Measurements from ENCODE around the gene AMBP.

The AMBP gene

GRCh38 chr9:114071197-114071795, 6.8 kb downstream of the AMBP start:
- DNase-seq: no peak
- no peaks in the 10 kb centered on the region for H3F3A ChIP-seq (ENCODE audit: insufficient read depth, low read length)
- no peaks in the 10 kb centered on the region for H3K9me3 ChIP-seq (replicated peaks; ENCODE audit: insufficient read depth, low read length)
- no peak overlapping the region for H2AFZ ChIP-seq (ENCODE audit: low read length)
- no peaks in the 10 kb centered on the region for H3K27me3 ChIP-seq (replicated peaks; ENCODE audit: insufficient read depth, low read length)
- no peaks in the 10 kb centered on the region for H3K79me2 ChIP-seq (ENCODE audit: low read length)
- no peaks in the 10 kb centered on the region for H3K9me2 ChIP-seq (replicated peaks; ENCODE audit: insufficient read depth, low read length)
- no peak overlapping the region for H3K4me2 ChIP-seq (ENCODE audit: low read depth, low read length)
- no peaks in the 10 kb centered on the region for H3K4me1 ChIP-seq (ENCODE audit: low read length)
- H3K4me3 ChIP-seq (ENCODE audit: low read length): no peak overlapping the region
- H3K9ac ChIP-seq (ENCODE audit: low read length): no peak overlapping the region
- no peaks in the 10 kb centered on the region for H4K20me1 ChIP-seq (ENCODE audit: insufficient read depth, low read length)
- H3K36me3 ChIP-seq (replicated peaks; ENCODE audit: insufficient read depth, low read length): no peaks in the 10 kb centered on the region
- TF ChIP-seq EZH2 (optimal IDR thresholded peaks at IDR 0.05; ENCODE audit: low read depth, low read length) (no peak), CTCF (IDR thresholded peaks at IDR 0.05; ENCODE audit: low read length) (no peak), EZH2phosphoT487 (IDR thresholded peaks at IDR 0.05; ENCODE audit: low read length) (no peak)
- no peak overlapping the region for H3K27ac ChIP-seq (ENCODE audit: low read length)

GRCh38 chr9:114070188-114071103, 7.7 kb downstream of the AMBP start:
- Histone ChIP-seq H2AFZ (ENCODE audit: low read length) (no peak overlapping the region), H3K9me3 (replicated peaks; ENCODE audit: insufficient read depth, low read length) (no peaks in the 10 kb centered on the region), H3F3A (ENCODE audit: insufficient read depth, low read length) (no peaks in the 10 kb centered on the region), H3K27ac (ENCODE audit: low read length) (no peak overlapping the region), H4K20me1 (ENCODE audit: insufficient read depth, low read length) (no peaks in the 10 kb centered on the region), H3K9me2 (replicated peaks; ENCODE audit: insufficient read depth, low read length) (no peaks in the 10 kb centered on the region), H3K9ac (ENCODE audit: low read length) (no peak overlapping the region), H3K4me2 (ENCODE audit: low read depth, low read length) (no peak overlapping the region), H3K4me1 (ENCODE audit: low read length) (no peaks in the 10 kb centered on the region), H3K27me3 (replicated peaks; ENCODE audit: insufficient read depth, low read length) (no peaks in the 10 kb centered on the region), H3K36me3 (replicated peaks; ENCODE audit: insufficient read depth, low read length) (no peaks in the 10 kb centered on the region), H3K79me2 (ENCODE audit: low read length) (no peaks in the 10 kb centered on the region), H3K4me3 (ENCODE audit: low read length) (no peak overlapping the region)
- DNase-seq: no peak
- TF ChIP-seq CTCF (IDR thresholded peaks at IDR 0.05; ENCODE audit: low read length) (no peak), EZH2phosphoT487 (IDR thresholded peaks at IDR 0.05; ENCODE audit: low read length) (no peak), EZH2 (optimal IDR thresholded peaks at IDR 0.05; ENCODE audit: low read depth, low read length) (no peak)

GRCh38 chr9:114069476-114070187, 8.5 kb downstream of the AMBP start:
- H4K20me1 ChIP-seq (ENCODE audit: insufficient read depth, low read length): no peaks in the 10 kb centered on the region
- no peaks in the 10 kb centered on the region for H3K27me3 ChIP-seq (replicated peaks; ENCODE audit: insufficient read depth, low read length)
- H3K9me2 ChIP-seq (replicated peaks; ENCODE audit: insufficient read depth, low read length): no peaks in the 10 kb centered on the region
- H3K79me2 ChIP-seq (ENCODE audit: low read length): no peaks in the 10 kb centered on the region
- H3F3A ChIP-seq (ENCODE audit: insufficient read depth, low read length): no peaks in the 10 kb centered on the region
- DNase-seq: no peak
- H3K4me3 ChIP-seq (ENCODE audit: low read length): no peak overlapping the region
- no peaks in the 10 kb centered on the region for H3K36me3 ChIP-seq (replicated peaks; ENCODE audit: insufficient read depth, low read length)
- H3K27ac ChIP-seq (ENCODE audit: low read length): no peak overlapping the region
- H3K4me2 ChIP-seq (ENCODE audit: low read depth, low read length): no peak overlapping the region
- H3K9me3 ChIP-seq (replicated peaks; ENCODE audit: insufficient read depth, low read length): no peaks in the 10 kb centered on the region
- no peaks in the 10 kb centered on the region for H3K4me1 ChIP-seq (ENCODE audit: low read length)
- H2AFZ ChIP-seq (ENCODE audit: low read length): no peak overlapping the region
- no peak overlapping the region for H3K9ac ChIP-seq (ENCODE audit: low read length)
- TF ChIP-seq EZH2phosphoT487 (IDR thresholded peaks at IDR 0.05; ENCODE audit: low read length) (no peak), EZH2 (optimal IDR thresholded peaks at IDR 0.05; ENCODE audit: low read depth, low read length) (no peak), CTCF (IDR thresholded peaks at IDR 0.05; ENCODE audit: low read length) (no peak)

All from MM.1S (cell line).